Thyroid gland (tissue), 4 donors: ENCODE measurements around the gene GRIK4. TPM values are rescaled to one million over a fixed set of nuclear protein-coding genes. Genes with fewer than 3 reads are reported as not detected.

Source experiments
- DNase-seq, 2 donors: peaks; one replicate each; pipeline ENCODE4 v3.0.0-alpha.2; 2019
- H3K27ac ChIP-seq, 3 donors: fragments of 200-600 bp; sonication (generic); 1 replicate in 2 of 3; 2 replicates in 1 of 3; pipeline ENCODE4 v1.5.1; 2016 to 2019; ENCODE audit warnings: mild to moderate bottlenecking in 1 of 3, moderate library complexity in 1 of 3
- H3K27me3 ChIP-seq: fragments of 200-600 bp; sonication (generic); one replicate; pipeline ENCODE4 v1.5.1; 2019
- H3K36me3 ChIP-seq, 2 donors: fragments of 200-600 bp; sonication (generic); one replicate each; pipeline ENCODE4 v1.5.1; 2016 to 2019
- H3K4me1 ChIP-seq, 2 donors: fragments of 200-600 bp; sonication (generic); one replicate each; pipeline ENCODE4 v1.5.1; 2017 to 2019
- H3K4me3 ChIP-seq, 3 donors: fragments of 200-600 bp; sonication (generic); replicated peaks in 1 of 3; 1 replicate in 2 of 3; 2 replicates in 1 of 3; pipeline ENCODE4 v1.5.1; 2016; ENCODE audit warnings: mild to moderate bottlenecking in 1 of 3
- H3K9me3 ChIP-seq: fragments of 200-600 bp; sonication (generic); one replicate; pipeline ENCODE4 v1.5.1; 2017
- POLR2A ChIP-seq, 2 donors: fragments of 450-650 bp; IDR thresholded peaks; one replicate each; pipeline ENCODE4 v1.6.1; 2017; ENCODE audit warnings: antibody characterized with exemption in 2 of 2, mild to moderate bottlenecking in 2 of 2, moderate library complexity in 1 of 2
- WGBS, 2 donors: methylation state at CpG; one replicate each; pipeline ENCODE4 v1.1.5; 2017; 5-methylcytosine and 5-hydroxymethylcytosine counted together
- intact Hi-C: fragments of 100-400 bp; cut with DNase I; formaldehyde crosslinking; loops from one replicate; pipeline ENCODE4 v1.15.1; 2023
- total RNA-seq, 4 donors: library from RNA; depleted of rRNA; stranded (reverse); fragments of >200 nt; gene quantifications; one replicate each; pipeline ENCODE4 v1.2.3, GENCODE V29; 2016
- TF ChIP-seq, protein P1 (sequence below), 6 experiments: fragments of 200-600 bp in 3 of 6; fragments of 450-650 bp in 3 of 6; sonication (generic) in 3 of 6; IDR thresholded peaks; one replicate each; pipeline ENCODE4 v1.5.1; 2016 to 2019; ENCODE audit warnings: antibody characterized with exemption in 6 of 6, mild to moderate bottlenecking in 2 of 6, inconsistent platforms in 1 of 6, moderate library complexity in 1 of 6

The GRIK4 gene
- total RNA-seq, 4 donors from 2014 or later = 0.54 to 3.7 (median 0.99) TPM

DNA sequence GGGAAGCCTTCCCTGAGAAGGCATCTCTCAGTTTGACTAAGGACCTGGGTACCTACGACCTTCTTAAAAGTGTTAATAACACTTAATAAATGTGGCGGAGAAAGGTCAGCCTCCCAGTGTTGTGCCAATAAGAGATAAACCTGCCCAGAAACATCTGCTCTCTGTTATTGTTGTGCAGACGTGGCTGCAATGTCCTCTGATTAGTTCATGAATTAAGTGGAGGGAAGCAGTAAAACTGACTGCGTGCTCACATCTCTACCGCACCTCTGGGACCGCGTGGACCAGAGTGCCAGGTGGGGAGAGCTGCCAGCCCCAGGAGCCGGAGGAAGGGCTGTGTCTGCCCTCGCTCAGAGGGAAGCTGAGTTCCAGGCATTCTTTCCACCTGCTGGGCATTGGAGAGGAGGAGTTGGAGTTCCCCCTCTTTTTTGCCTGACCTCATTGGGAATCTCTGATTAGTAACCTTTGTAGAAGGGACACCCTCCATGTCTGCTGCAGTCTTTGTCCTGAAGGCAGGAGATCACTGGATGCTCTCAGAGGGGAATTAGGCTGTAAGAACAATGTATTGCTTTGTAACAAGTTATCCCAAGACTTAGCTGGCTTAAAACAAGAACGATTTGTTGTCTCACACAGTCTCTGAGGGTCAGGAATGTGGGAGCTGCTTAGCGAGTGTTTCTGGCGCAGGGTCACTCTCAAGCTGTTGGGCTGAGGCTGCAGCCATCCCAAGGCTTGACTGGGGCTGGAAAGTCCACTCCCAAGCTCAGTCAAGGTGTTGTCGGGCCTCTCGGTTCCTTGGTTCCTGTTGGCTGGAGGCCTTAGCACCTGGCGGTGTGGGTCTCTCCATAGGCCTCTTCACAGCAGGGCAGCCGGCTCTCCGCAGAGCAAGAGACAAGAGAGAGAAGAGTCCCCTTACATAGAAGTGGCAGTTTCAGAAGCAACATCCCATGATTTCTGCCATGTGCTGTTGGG, 264.7 kb downstream of the GRIK4 start:
- no peaks in the 10 kb centered on the region for H3K27me3 ChIP-seq
- 43 to 45% methylated on average over 17 of the region's 17 CpGs for WGBS, 2 donors
- TF ChIP-seq, protein P1, sequence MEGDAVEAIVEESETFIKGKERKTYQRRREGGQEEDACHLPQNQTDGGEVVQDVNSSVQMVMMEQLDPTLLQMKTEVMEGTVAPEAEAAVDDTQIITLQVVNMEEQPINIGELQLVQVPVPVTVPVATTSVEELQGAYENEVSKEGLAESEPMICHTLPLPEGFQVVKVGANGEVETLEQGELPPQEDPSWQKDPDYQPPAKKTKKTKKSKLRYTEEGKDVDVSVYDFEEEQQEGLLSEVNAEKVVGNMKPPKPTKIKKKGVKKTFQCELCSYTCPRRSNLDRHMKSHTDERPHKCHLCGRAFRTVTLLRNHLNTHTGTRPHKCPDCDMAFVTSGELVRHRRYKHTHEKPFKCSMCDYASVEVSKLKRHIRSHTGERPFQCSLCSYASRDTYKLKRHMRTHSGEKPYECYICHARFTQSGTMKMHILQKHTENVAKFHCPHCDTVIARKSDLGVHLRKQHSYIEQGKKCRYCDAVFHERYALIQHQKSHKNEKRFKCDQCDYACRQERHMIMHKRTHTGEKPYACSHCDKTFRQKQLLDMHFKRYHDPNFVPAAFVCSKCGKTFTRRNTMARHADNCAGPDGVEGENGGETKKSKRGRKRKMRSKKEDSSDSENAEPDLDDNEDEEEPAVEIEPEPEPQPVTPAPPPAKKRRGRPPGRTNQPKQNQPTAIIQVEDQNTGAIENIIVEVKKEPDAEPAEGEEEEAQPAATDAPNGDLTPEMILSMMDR (IDR thresholded peaks at IDR 0.05) = no peak
- no peak for TF ChIP-seq POLR2A (IDR thresholded peaks at IDR 0.05)
- no peaks in the 10 kb centered on the region for H3K9me3 ChIP-seq
- no peak overlapping the region for H3K4me3 ChIP-seq
- DNase-seq = peak; percentile 66 to 78
- H3K27ac ChIP-seq = peak overlapping the region; percentile 18 to 64 (median 35)
- peaks cover 0 to 12% of the 10 kb centered on the region in 2 donors for H3K4me1 ChIP-seq
- intact Hi-C loops = no loop called here
- no peaks in the 10 kb centered on the region for H3K36me3 ChIP-seq

DNA sequence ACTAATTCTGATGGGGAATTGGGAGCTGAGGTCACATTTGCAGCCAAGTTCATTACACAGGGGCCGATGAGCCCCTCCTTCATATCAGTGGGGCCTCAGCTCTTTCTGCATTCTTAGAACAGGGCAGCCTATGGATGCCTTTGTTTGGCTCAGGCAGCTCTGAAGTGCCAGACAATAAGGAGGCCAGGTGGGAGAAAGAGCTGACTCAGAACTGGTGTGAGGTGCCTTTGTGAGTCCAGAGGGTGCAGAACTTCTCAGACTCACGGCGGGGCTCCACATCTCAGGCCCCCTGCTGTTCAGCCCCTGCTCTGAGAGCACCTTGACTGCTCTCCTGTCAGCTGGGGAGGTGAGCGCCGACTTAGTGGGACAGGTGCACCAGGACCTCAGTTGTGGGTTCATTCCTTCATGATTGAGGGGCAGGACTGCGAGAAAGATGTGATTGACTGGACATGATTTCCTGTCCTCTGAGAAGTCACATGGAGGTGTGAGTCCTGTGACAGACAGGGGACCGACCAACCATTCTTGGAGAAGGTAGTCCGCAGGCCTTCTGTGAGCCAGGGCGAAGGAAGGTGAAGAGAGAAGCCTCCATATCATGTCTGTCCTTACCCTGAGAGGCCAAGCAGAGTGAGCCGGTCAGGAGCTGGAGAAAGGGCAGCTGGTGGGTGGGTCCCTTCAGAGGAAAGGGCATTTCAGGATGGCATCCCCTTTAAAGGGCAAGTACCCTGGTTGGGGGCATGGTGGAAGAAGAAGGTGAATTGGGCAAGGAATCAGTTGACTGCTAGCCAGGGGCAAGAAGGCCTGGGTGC, 267.3 kb downstream of the GRIK4 start:
- intact Hi-C loops = no loop called here
- Histone ChIP-seq H3K27me3 (no peaks in the 10 kb centered on the region), H3K4me3 (no peak overlapping the region), H3K27ac (no peak overlapping the region), H3K36me3 (no peaks in the 10 kb centered on the region), H3K9me3 (no peaks in the 10 kb centered on the region), H3K4me1 (peaks cover 0 to 12% of the 10 kb centered on the region in 2 donors)
- 83 to 86% methylated on average over 6 to 8 of the region's 10 CpGs for WGBS, 2 donors
- TF ChIP-seq, protein P1 (IDR thresholded peaks at IDR 0.05) = no peak
- TF ChIP-seq POLR2A (IDR thresholded peaks at IDR 0.05) = no peak
- DNase-seq = no peak

DNA sequence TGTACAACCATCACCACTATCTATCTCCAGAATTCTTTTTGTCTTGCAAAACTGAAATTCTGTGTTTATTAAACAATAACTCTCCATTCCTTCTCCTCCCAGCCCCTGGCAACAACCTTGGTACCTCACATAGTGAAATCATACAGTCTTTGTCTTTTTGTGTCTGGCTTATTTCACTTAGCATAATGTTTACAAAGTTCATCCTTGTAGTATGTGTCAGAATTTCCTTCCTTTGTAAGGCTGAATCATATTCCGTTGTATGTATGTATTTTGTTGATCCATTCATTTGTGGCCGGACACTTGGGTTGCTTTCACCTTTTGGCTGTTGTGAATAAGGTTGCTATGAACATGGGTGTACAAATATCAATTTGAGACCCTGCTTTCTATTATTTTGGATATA, 268.7 kb downstream of the GRIK4 start:
- intact Hi-C loops = no loop called here

GRCh38 chr11:120781486-120782120, 270.1 kb downstream of the GRIK4 start:
- no peaks in the 10 kb centered on the region for H3K27me3 ChIP-seq
- H3K27ac ChIP-seq = no peak overlapping the region
- 71 to 81% methylated on average over 8 of the region's 8 CpGs for WGBS, 2 donors
- no peaks in the 10 kb centered on the region for H3K9me3 ChIP-seq
- no peak overlapping the region for H3K4me3 ChIP-seq
- intact Hi-C loops = no loop called here
- peaks cover 0 to 3% of the 10 kb centered on the region in 2 donors for H3K4me1 ChIP-seq
- TF ChIP-seq, protein P1 (IDR thresholded peaks at IDR 0.05) = no peak
- TF ChIP-seq POLR2A (IDR thresholded peaks at IDR 0.05) = no peak
- H3K36me3 ChIP-seq = no peaks in the 10 kb centered on the region
- DNase-seq = peak; percentile 39 to 59

More for the DNA sequence above, 268.7 kb downstream of the GRIK4 start:
- DNase-seq = no peak
- no peak overlapping the region for H3K4me3 ChIP-seq
- H3K36me3 ChIP-seq = no peaks in the 10 kb centered on the region
- no peak overlapping the region for H3K27ac ChIP-seq
- no peaks in the 10 kb centered on the region for H3K9me3 ChIP-seq
- TF ChIP-seq, protein P1 (IDR thresholded peaks at IDR 0.05) = no peak
- TF ChIP-seq POLR2A (IDR thresholded peaks at IDR 0.05) = no peak
- WGBS, 2 donors = 77 to 84% methylated on average over 2 of the region's 2 CpGs
- peaks cover 0 to 12% of the 10 kb centered on the region in 2 donors for H3K4me1 ChIP-seq
- H3K27me3 ChIP-seq = no peaks in the 10 kb centered on the region
